Transverse colon (tissue), 4 donors: ENCODE results near the gene SOX12. TPM values are rescaled to one million over a fixed set of nuclear protein-coding genes. Genes with fewer than 3 reads are reported as not detected.

Experiments
- DNase-seq: peaks from one replicate; pipeline ENCODE4 v3.0.0-alpha.2; 2019
- H3K27ac ChIP-seq, 4 donors: fragments of 200-600 bp; sonication (generic); 2 replicates each; pipeline ENCODE4 v1.5.1; 2016 to 2018; ENCODE audit warnings: inconsistent platforms in 4 of 4
- H3K27me3 ChIP-seq: fragments of 200-600 bp; sonication (generic); 2 replicates; pipeline ENCODE4 v1.5.1; 2017; ENCODE audit warnings: inconsistent platforms
- H3K36me3 ChIP-seq, 4 donors: fragments of 200-600 bp; sonication (generic); 2 replicates each; pipeline ENCODE4 v1.5.1; 2017 to 2019; ENCODE audit warnings: inconsistent platforms in 4 of 4
- H3K4me1 ChIP-seq, 4 donors: fragments of 200-600 bp; sonication (generic); 2 replicates each; pipeline ENCODE4 v1.5.1; 2017 to 2020; ENCODE audit warnings: inconsistent platforms in 4 of 4
- H3K4me3 ChIP-seq, 4 donors: fragments of 200-600 bp; sonication (generic); 1 replicate in 1 of 4; 2 replicates in 3 of 4; pipeline versions ENCODE4 v1.5.1 to v1.6.1; 2017 to 2019; ENCODE audit warnings: inconsistent platforms in 4 of 4
- H3K9me3 ChIP-seq, 2 donors: fragments of 200-600 bp; sonication (generic); 2 replicates each; pipeline ENCODE4 v1.5.1; 2017 to 2019; ENCODE audit warnings: inconsistent platforms in 2 of 2
- CTCF ChIP-seq, 5 experiments: fragments of 200-600 bp in 3 of 5; fragments of 450-650 bp in 2 of 5; sonication (generic) in 3 of 5; IDR thresholded peaks; 1 replicate in 2 of 5; 2 replicates in 3 of 5; pipeline ENCODE4 v1.5.1; 2016 to 2017; ENCODE audit warnings: antibody characterized with exemption in 5 of 5, inconsistent platforms in 3 of 5, mild to moderate bottlenecking in 2 of 5, moderate library complexity in 1 of 5
- EP300 ChIP-seq: sonication (generic); formaldehyde crosslinking; IDR thresholded peaks from one replicate; pipeline ENCODE4 v1.6.1; 2017; ENCODE audit warnings: antibody characterized with exemption, low read depth
- POLR2A ChIP-seq: fragments of 450-650 bp; IDR thresholded peaks from one replicate; pipeline ENCODE4 v1.6.1; 2016; ENCODE audit warnings: antibody characterized with exemption, mild to moderate bottlenecking, moderate library complexity
- POLR2AphosphoS5 ChIP-seq, 3 donors: sonication (generic); formaldehyde crosslinking; IDR thresholded peaks; one replicate each; pipeline ENCODE4 v1.6.1; 2016; ENCODE audit warnings: antibody characterized with exemption in 3 of 3
- WGBS, 2 donors: methylation state at CpG; one replicate each; pipeline ENCODE4 v1.1.5; 2018; ENCODE audit warnings: low coverage in 1 of 2; 5-methylcytosine and 5-hydroxymethylcytosine counted together
- in situ Hi-C, 4 donors: fragments of 200-750 bp; cut with MboI; loops; one replicate each; pipeline versions ENCODE4 v1.15.0 to v1.15.1; 2017; ENCODE audit warnings: low sequenced_read_pairs in 3 of 4, low pct_ligation_motif_present in 1 of 4, low pct_unique_long_range_greater_than_20kb in 1 of 4
- intact Hi-C: fragments of 100-400 bp; cut with DNase I; formaldehyde crosslinking; loops from one replicate; pipeline ENCODE4 v1.15.1; 2023; ENCODE audit warnings: low total_unique reads
- total RNA-seq, 4 donors: library from RNA; depleted of rRNA; stranded (reverse); fragments of >200 nt; gene quantifications; one replicate each; pipeline ENCODE4 v1.1.0, GENCODE V29; 2016

The SOX12 gene
- total RNA-seq, 4 donors from 2014 or later: 2.0 to 5.0 (median 3.5) TPM

- in situ Hi-C loops: no loop called here
Observed at GRCh38 chr20:288956-289692, 36.2 kb upstream of the SOX12 start.

GRCh38 chr20:289693-290083, 35.7 kb upstream of the SOX12 start:
- peak overlapping the region; percentile 83 to 88 (median 86) for H3K27ac ChIP-seq
- in situ Hi-C loops: no loop called here
- DNase-seq: no peak
- H3K27me3 ChIP-seq: no peaks in the 10 kb centered on the region
- H3K36me3 ChIP-seq: no peaks in the 10 kb centered on the region
- TF ChIP-seq EP300 (no peak), CTCF (IDR thresholded peaks at IDR 0.05) (no peak)
- H3K4me1 ChIP-seq: peaks cover 0 to 20% (median 10%) of the 10 kb centered on the region in 4 donors
- peak overlapping the region; percentile 24 to 68 (median 59) for H3K4me3 ChIP-seq
- WGBS, 2 donors: 40% methylated on average over 2 of the region's 2 CpGs; no CpG with 5 or more reads in 1 of the 2 donors
- no peaks in the 10 kb centered on the region for H3K9me3 ChIP-seq
- intact Hi-C loops: no loop called here

More at GRCh38 chr20:288956-289692, 36.2 kb upstream of the SOX12 start:
- peak; percentile 47 for DNase-seq
- no peaks in the 10 kb centered on the region for H3K27me3 ChIP-seq
- peak overlapping the region in 1 of 4 donors; percentile 68 for H3K4me3 ChIP-seq
- intact Hi-C loops: no loop called here
- no peaks in the 10 kb centered on the region for H3K9me3 ChIP-seq
- peak overlapping the region in 1 of 4 donors; percentile 88 for H3K27ac ChIP-seq
- no peaks in the 10 kb centered on the region for H3K36me3 ChIP-seq
- no peak for TF ChIP-seq POLR2A
- TF ChIP-seq EP300: no peak
- no peak for TF ChIP-seq POLR2AphosphoS5 (IDR thresholded peaks at IDR 0.05)
- TF ChIP-seq CTCF (IDR thresholded peaks at IDR 0.05): no peak
- 65 to 100% methylated on average over 2 to 3 of the region's 3 CpGs for WGBS, 2 donors
- peaks cover 0 to 20% (median 10%) of the 10 kb centered on the region in 4 donors for H3K4me1 ChIP-seq

- Histone ChIP-seq H3K36me3 (no peaks in the 10 kb centered on the region), H3K27ac (peak within 1 kb of the TSS; percentile 83 to 88 (median 86)), H3K4me1 (peaks cover 0 to 20% (median 10%) of the 10 kb centered on the region in 4 donors), H3K4me3 (peak within 1 kb of the TSS; percentile 24 to 68 (median 59)), H3K27me3 (no peaks in the 10 kb centered on the region), H3K9me3 (no peaks in the 10 kb centered on the region)
- intact Hi-C loops (no loop called here), in situ Hi-C loops (no loop called here)
- 1% methylated on average over 25 to 43 of the region's 43 CpGs for WGBS, 2 donors
- peak; percentile 96 for DNase-seq
- no peak for TF ChIP-seq POLR2A
- TF ChIP-seq CTCF (IDR thresholded peaks at IDR 0.05): peak; percentile 46 to 67 (median 56)
- no peak for TF ChIP-seq EP300
- TF ChIP-seq POLR2AphosphoS5 (IDR thresholded peaks at IDR 0.05): peak in 1 of 3 donors; percentile 29
Observed at GRCh38 chr20:290084-290831, 35.1 kb upstream of the SOX12 start, which contains the start of gene C20orf96. TSS of gene C20orf96 (minus strand) at chr20:290750. CDS start at chr20:290610, 140 bp downstream.

GRCh38 chr20:294602-295001, 30.8 kb upstream of the SOX12 start:
- H3K27me3 ChIP-seq: no peaks in the 10 kb centered on the region
- in situ Hi-C loops (no loop called here), intact Hi-C loops (no loop called here)
- no peak for DNase-seq
- peaks cover 4 to 32% (median 25%) of the 10 kb centered on the region in 4 donors for H3K4me1 ChIP-seq
- H3K9me3 ChIP-seq: no peaks in the 10 kb centered on the region
- H3K4me3 ChIP-seq: no peak overlapping the region
- TF ChIP-seq POLR2AphosphoS5 (IDR thresholded peaks at IDR 0.05) (no peak), POLR2A (no peak), EP300 (no peak), CTCF (IDR thresholded peaks at IDR 0.05) (no peak)
- no peak overlapping the region for H3K27ac ChIP-seq
- no peaks in the 10 kb centered on the region for H3K36me3 ChIP-seq
- 76 to 92% methylated on average over 3 to 5 of the region's 5 CpGs for WGBS, 2 donors
